Astrocyte (in vitro differentiated cells and primary cell): ENCODE measurements around the gene SMARCD1. TPM values are rescaled to one million over a fixed set of nuclear protein-coding genes. Genes with fewer than 3 reads are reported as not detected.

ENCODE experiments used
- DNase-seq: peaks from one replicate; pipeline ENCODE4 v3.0.0-alpha.2; 2010; ENCODE audit warnings: low read depth
- FAIRE-seq: peaks from 2 replicates; lab custom pipeline; 2011; peaks lifted over from hg19 to GRCh38; lab: Jason Lieb, UNC
- H2AFZ ChIP-seq: 2 replicates; pipeline ENCODE4 v1.6.0; 2012; ENCODE audit warnings: low read depth, low read length, inconsistent platforms
- H3K27ac ChIP-seq: 2 replicates; pipeline ENCODE4 v1.5.1; 2011; ENCODE audit warnings: low read depth, low read length, inconsistent platforms
- H3K27me3 ChIP-seq: 2 replicates; pipeline ENCODE4 v1.6.0; 2011; ENCODE audit warnings: low read length, inconsistent platforms; ENCODE audit not compliant: insufficient read depth
- H3K36me3 ChIP-seq: 2 replicates; pipeline ENCODE4 v1.5.1; 2011; ENCODE audit warnings: low read length, inconsistent platforms; ENCODE audit not compliant: insufficient read depth
- H3K4me1 ChIP-seq: 2 replicates; pipeline ENCODE4 v1.5.1; 2011; ENCODE audit warnings: low read length, inconsistent platforms; ENCODE audit not compliant: insufficient read depth
- H3K4me2 ChIP-seq: 2 replicates; pipeline ENCODE4 v1.6.0; 2012; ENCODE audit warnings: low read length, inconsistent platforms
- H3K4me3 ChIP-seq: 2 replicates; pipeline ENCODE4 v1.5.1; 2011; ENCODE audit warnings: low read depth, mild to moderate bottlenecking, low read length, inconsistent platforms; ENCODE audit not compliant: insufficient read depth
- H3K79me2 ChIP-seq: 2 replicates; pipeline ENCODE4 v1.6.0; 2012; ENCODE audit warnings: mild to moderate bottlenecking, low read length, inconsistent platforms; ENCODE audit not compliant: insufficient read depth
- H3K9ac ChIP-seq: 2 replicates; pipeline ENCODE4 v1.6.0; 2012; ENCODE audit warnings: mild to moderate bottlenecking, low read length, inconsistent platforms
- H3K9me3 ChIP-seq: 2 replicates; pipeline ENCODE4 v1.5.1; 2012; ENCODE audit warnings: low read depth, mild to moderate bottlenecking, low read length, inconsistent platforms; ENCODE audit not compliant: insufficient read depth
- H4K20me1 ChIP-seq: 2 replicates; pipeline ENCODE4 v1.6.0; 2012; ENCODE audit warnings: low read length, inconsistent platforms; ENCODE audit not compliant: insufficient read depth
- H3K27ac Mint-ChIP-seq: one replicate; pipeline ENCODE4 v1.8.0; 2021; ENCODE audit warnings: mild to moderate bottlenecking, mixed read lengths; ENCODE audit not compliant: unreplicated experiment
- H3K27me3 Mint-ChIP-seq: one replicate; pipeline ENCODE4 v1.8.0; 2021; ENCODE audit warnings: low read depth, mixed read lengths; ENCODE audit not compliant: unreplicated experiment
- H3K36me3 Mint-ChIP-seq: one replicate; pipeline ENCODE4 v1.8.0; 2021; ENCODE audit warnings: low read depth, mixed read lengths; ENCODE audit not compliant: unreplicated experiment
- H3K4me1 Mint-ChIP-seq: one replicate; pipeline ENCODE4 v1.8.0; 2021; ENCODE audit warnings: low read depth, mixed read lengths; ENCODE audit not compliant: unreplicated experiment
- H3K4me3 Mint-ChIP-seq: one replicate; pipeline ENCODE4 v1.8.0; 2021; ENCODE audit warnings: mild to moderate bottlenecking, moderate library complexity, mixed read lengths; ENCODE audit not compliant: unreplicated experiment
- H3K9me3 Mint-ChIP-seq: one replicate; pipeline ENCODE4 v1.8.0; 2021; ENCODE audit warnings: mild to moderate bottlenecking, mixed read lengths; ENCODE audit not compliant: unreplicated experiment
- CTCF ChIP-seq: IDR thresholded peaks from 2 replicates; pipeline ENCODE4 v1.5.1; 2011; ENCODE audit warnings: low read depth, mild to moderate bottlenecking, inconsistent platforms, low read length, moderate library complexity; ENCODE audit not compliant: insufficient read depth
- EZH2 ChIP-seq: IDR thresholded peaks from 2 replicates; pipeline ENCODE4 v1.6.1; 2012; ENCODE audit warnings: mild to moderate bottlenecking, low read length, inconsistent platforms; ENCODE audit not compliant: insufficient read depth
- total RNA-seq: library from RNA; stranded (reverse); gene quantifications from 2 replicates; pipeline ENCODE4 v1.2.1, GENCODE V29; 2021

SMARCD1 gene
- total RNA-seq, 1 donor from 2014 or later = 64.4 TPM

- H3K4me3 ChIP-seq = no peak overlapping the region
- no peak overlapping the region for H3K9ac ChIP-seq
- H4K20me1 ChIP-seq = peaks cover 5% of the 10 kb centered on the region
- no peaks in the 10 kb centered on the region for H3K36me3 ChIP-seq
- H3K79me2 ChIP-seq = no peaks in the 10 kb centered on the region
- TF ChIP-seq CTCF (no peak), EZH2 (no peak)
- no peaks in the 10 kb centered on the region for H3K9me3 ChIP-seq
- FAIRE-seq = no peak
- H3K4me1 ChIP-seq = peaks cover 10% of the 10 kb centered on the region
- Mint-ChIP-seq H3K36me3 (peaks cover 3% of the 10 kb centered on the region), H3K4me3 (no peak overlapping the region), H3K27ac (no peak overlapping the region), H3K27me3 (peaks cover 62% of the 10 kb centered on the region), H3K9me3 (no peaks in the 10 kb centered on the region), H3K4me1 (peaks cover 10% of the 10 kb centered on the region)
- H3K4me2 ChIP-seq = no peak overlapping the region
- H3K27ac ChIP-seq = no peak overlapping the region
- no peak for DNase-seq
- H3K27me3 ChIP-seq = peaks cover 32% of the 10 kb centered on the region
- H2AFZ ChIP-seq = no peak overlapping the region
Measured at GRCh38 chr12:50052544-50052943, 32.6 kb upstream of the SMARCD1 start.

- H3K9me3 Mint-ChIP-seq = no peaks in the 10 kb centered on the region
Measured at GRCh38 chr12:50052964-50053363, 32.2 kb upstream of the SMARCD1 start.

More at GRCh38 chr12:50052964-50053363, 32.2 kb upstream of the SMARCD1 start:
- Histone ChIP-seq H3K9me3 (no peaks in the 10 kb centered on the region), H3K9ac (no peak overlapping the region), H2AFZ (no peak overlapping the region), H3K4me2 (no peak overlapping the region), H4K20me1 (peaks cover 5% of the 10 kb centered on the region), H3K27me3 (peaks cover 30% of the 10 kb centered on the region), H3K27ac (no peak overlapping the region), H3K36me3 (no peaks in the 10 kb centered on the region), H3K4me1 (peaks cover 10% of the 10 kb centered on the region), H3K79me2 (no peaks in the 10 kb centered on the region), H3K4me3 (no peak overlapping the region)
- no peak for TF ChIP-seq CTCF
- no peak for TF ChIP-seq EZH2
- FAIRE-seq = no peak
- H3K27ac Mint-ChIP-seq = no peak overlapping the region
- peaks cover 10% of the 10 kb centered on the region for H3K4me1 Mint-ChIP-seq
- peaks cover 3% of the 10 kb centered on the region for H3K36me3 Mint-ChIP-seq
- no peak for DNase-seq
- H3K27me3 Mint-ChIP-seq = peaks cover 62% of the 10 kb centered on the region
- no peak overlapping the region for H3K4me3 Mint-ChIP-seq
